NCI-H1092 (cell line): ENCODE results near the gene RCE1.

ENCODE experiments used
- DNase-seq: peaks from one replicate; lab custom pipeline; 2025; lab: John Stamatoyannopoulos, UW

The RCE1 gene

GRCh38 chr11:66869567-66869870 is 26.3 kb downstream of the RCE1 start:
- no peak for DNase-seq

GRCh38 chr11:66870131-66870530 is 26.9 kb downstream of the RCE1 start:
- no peak for DNase-seq

- no peak for DNase-seq
These were observed 27.6 kb downstream of the RCE1 start for GRCh38 chr11:66870616-66871520.

GRCh38 chr11:66871521-66871901 is 28.3 kb downstream of the RCE1 start:
- DNase-seq: no peak

GRCh38 chr11:66874232-66874631 is 31.0 kb downstream of the RCE1 start:
- no peak for DNase-seq

DNA sequence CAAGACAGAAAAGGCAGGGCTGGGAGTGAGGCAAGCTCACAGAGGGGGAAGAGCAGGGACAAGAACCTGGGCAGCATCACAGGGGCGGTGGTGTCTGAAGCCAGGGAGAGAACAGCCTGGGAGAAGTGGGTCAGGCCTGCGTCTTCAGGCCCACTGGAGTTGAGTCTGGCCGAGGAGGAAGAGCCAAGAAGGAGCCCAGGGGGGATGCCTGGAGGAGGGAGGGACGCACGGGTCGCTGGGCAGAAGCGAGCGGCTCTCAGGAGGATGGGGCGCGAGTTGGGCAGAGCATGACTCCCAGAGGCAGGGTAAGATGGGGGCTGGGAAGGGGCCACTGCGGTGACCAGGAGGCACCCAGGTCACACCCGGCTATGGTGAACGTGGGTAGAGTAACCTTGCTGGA is 32.1 kb downstream of the RCE1 start:
- DNase-seq: no peak

- no peak for DNase-seq
These were observed 34.5 kb downstream of the RCE1 start for GRCh38 chr11:66877588-66878385.

- no peak for DNase-seq
These were observed 35.2 kb downstream of the RCE1 start for GRCh38 chr11:66878474-66878873.

DNA sequence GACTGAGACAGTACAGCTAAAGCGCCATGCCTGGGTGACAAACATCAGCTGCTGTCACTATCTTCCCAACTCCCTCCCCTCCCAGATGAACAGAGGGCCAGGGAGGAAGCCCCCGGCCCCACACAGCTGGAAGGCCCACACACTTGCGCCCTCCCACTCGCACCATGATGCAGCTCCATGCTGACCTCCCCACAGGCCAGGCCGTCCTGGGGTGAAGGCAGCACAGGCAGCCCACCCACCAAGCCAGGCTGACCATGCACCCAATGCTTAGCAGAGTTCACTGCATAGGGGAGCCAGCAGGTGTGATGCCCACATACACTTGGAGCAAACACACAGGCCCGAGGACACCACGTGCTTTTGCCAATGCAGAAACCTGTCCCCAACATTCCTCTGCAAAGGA is 35.8 kb downstream of the RCE1 start:
- no peak for DNase-seq

GRCh38 chr11:66879583-66879982 is 36.3 kb downstream of the RCE1 start:
- no peak for DNase-seq

- DNase-seq: no peak
These were observed 36.8 kb downstream of the RCE1 start for GRCh38 chr11:66879999-66880398.

DNA sequence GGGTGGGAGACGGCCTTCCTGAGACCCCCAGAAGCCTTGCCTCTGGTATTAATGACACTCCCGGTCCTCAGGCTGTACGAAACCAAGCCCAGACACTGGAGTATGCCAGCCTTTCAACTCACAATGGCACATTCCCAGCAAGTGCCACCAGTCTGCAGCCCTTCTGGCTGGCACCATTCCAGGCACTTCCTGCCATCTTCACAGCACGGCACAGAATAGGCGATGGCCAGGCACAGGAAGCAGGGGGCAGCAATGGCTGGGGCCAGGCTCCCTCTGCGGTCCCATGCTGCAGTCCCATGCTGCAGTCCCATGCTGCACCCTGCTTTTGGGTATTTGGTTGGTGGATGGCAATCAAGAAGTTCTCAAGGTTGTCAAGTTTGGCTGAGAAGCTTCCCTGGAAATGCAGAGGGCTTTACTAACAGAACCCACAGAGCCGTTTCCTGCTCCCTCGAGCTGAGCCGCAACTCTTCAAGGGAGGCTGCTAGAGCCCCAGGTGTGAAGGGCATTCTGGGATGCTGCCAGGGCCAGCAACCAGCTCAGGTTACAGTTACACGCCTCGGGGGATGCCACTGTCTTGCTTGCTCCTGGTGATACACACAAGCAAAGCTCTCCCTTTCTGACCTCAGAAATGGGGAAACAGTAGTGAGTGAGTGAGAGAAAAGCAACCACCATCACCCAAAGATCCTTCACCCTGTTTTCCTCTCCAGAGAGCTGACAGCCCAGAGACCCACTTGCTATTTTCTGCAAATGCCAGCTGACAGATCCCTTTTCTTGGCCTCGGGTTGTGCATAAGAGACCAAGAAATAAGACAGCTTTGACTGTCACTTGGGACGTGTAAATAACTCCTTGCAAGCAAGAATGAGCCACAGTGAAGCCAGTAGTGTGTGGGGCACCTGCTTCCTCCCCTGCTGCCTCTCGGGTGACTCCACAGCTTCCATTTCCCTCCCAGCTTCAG is 37.5 kb downstream of the RCE1 start:
- peak; percentile 77 for DNase-seq

GRCh38 chr11:66881451-66881835 is 38.2 kb downstream of the RCE1 start:
- DNase-seq: peak; percentile 57

- DNase-seq: no peak
These were observed 38.7 kb downstream of the RCE1 start for GRCh38 chr11:66881927-66882452.

DNA sequence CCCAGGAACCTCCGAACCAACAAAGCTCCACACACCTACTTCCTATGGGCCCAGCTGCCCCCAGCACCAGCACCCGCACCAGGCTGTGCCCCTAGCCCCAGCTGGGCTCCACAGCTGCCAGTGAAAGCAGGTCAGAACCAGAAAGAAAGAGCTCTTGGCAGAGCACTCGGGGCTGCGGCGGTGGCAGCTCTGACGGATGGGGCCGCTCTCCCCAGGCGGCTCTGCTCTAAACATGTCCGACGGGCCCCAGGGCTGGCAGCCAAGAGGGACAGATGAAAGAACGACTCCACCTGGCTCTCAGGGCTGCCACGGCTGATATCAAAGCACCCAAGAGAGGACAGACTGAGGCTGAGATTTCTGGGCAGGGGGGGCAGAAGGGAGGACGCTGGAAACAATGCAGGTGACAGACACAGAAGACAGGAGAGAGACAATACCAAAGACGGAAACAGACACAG is 39.3 kb downstream of the RCE1 start:
- peak; percentile 78 for DNase-seq

DNA sequence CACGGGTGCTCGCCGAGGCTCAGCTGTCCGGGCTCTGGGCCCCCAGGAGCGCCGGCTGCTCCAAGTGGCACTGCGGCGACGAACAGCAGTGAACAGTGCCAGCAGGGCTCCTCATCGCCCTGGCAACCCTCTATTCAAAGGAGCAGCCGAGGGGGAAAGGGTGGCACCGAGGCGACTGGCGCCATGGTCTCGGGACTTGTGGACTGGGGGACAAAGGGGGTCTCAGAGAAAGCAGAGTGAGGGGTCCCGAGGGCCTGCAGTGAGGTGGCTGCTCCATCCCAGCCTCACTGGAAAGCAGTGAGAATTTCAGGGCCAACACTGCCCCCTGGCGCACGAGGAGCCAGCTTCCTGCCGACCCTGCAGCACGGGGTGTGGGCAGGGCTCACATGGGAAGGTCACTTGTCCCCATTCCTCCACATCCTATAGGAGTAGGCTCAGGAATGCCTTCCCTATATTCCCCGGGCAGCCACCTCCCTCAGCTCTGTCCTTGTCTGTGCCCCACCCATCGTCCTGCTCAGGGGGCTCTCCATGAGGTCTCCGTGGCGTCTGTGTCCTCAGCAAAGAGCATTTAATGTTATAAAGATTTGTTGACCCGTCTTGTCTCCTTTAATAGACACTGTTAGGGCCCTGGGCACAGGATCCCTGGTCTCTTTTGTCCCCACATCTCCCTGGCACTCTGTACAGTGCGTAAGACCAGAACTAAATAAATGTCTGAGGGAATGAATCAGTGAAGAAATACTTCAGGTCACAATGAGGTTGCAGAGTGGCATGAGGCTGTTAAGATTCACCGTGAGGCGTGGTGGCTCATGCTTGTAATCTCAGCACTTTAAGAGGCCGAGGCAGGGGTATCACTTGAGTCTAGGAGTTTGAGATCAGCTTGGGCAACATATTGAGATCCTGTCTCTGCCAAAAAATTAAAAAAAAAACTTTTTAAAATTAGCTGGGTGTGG is 40.0 kb downstream of the RCE1 start:
- DNase-seq: peak; percentile 87

- no peak for DNase-seq
These were observed 41.2 kb downstream of the RCE1 start for GRCh38 chr11:66884443-66884842.

DNA sequence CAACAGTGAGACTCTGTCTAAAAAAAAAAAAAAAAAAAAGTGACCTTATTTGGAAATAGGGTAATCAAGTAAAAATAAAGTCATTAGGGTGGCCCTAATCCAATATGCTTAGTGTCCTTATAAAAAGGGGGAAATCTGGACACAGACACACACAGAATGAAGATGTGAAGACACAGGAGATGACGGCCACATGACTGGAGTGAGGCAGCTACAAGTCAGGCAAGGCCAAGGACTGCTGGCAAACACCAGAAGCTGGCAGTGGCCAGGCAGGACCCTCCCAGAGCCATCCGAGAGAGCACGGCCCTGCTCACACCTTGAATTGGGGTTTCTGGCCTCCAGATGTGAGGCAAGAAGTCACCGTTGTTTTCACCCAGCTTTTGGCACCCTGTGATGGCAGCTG is 42.2 kb downstream of the RCE1 start:
- DNase-seq: no peak

DNA sequence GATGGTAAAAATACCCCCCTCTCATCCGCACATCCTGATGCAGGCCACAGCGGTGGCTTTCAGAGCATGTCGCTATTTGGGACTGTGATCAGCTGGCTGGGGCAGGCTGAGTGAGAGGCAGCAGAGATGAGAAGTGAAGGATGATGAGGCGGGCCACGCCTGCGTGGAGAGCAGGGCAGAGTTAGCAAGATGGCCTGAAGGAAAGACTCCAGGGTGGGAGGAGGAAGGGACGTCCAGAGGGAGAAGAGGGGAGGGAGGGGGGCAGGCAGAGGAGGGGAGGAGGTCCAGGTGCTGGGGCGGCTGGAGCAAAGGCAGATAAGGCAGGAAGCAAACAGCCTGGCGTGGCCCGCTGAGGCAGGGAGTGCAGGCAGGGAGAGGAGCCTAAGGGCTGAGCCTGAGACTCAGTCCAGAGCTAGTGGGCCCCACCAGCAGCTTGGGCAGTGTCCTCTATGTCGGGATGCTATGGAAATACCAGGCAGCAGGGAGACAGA is 42.8 kb downstream of the RCE1 start:
- no peak for DNase-seq

GRCh38 chr11:66886671-66887221 is 43.5 kb downstream of the RCE1 start:
- DNase-seq: no peak
